KMS-11 (cell line): ENCODE measurements around the gene ARHGAP4.

Experiments used
- H2AFZ ChIP-seq: fragments of 200-600 bp; sonication (generic); 2 replicates; pipeline ENCODE4 v1.6.1; 2016; ENCODE audit warnings: antibody characterized with exemption, mixed run types, low read depth
- H3K27ac ChIP-seq: fragments of 200-600 bp; sonication (generic); 2 replicates; pipeline ENCODE4 v1.6.1; 2016; ENCODE audit warnings: mild to moderate bottlenecking, mixed run types
- H3K27me3 ChIP-seq: fragments of 200-600 bp; sonication (generic); 2 replicates; pipeline ENCODE4 v1.6.1; 2017; ENCODE audit warnings: mild to moderate bottlenecking, low read depth, mixed run types, moderate library complexity; ENCODE audit not compliant: insufficient read depth
- H3K36me3 ChIP-seq: fragments of 200-600 bp; sonication (generic); 2 replicates; pipeline ENCODE4 v1.6.1; 2017; ENCODE audit warnings: mild to moderate bottlenecking, mixed run types; ENCODE audit not compliant: insufficient read depth
- H3K4me1 ChIP-seq: fragments of 200-600 bp; sonication (generic); 2 replicates; pipeline ENCODE4 v1.6.1; 2016; ENCODE audit warnings: mild to moderate bottlenecking, low read depth, mixed run types; ENCODE audit not compliant: poor library complexity, severe bottlenecking
- H3K4me2 ChIP-seq: fragments of 200-600 bp; sonication (generic); 2 replicates; pipeline ENCODE4 v1.7.0; 2016; ENCODE audit warnings: mild to moderate bottlenecking, mixed run types
- H3K4me3 ChIP-seq: fragments of 200-600 bp; sonication (generic); IDR thresholded peaks from 2 replicates; pipeline ENCODE4 v1.6.1; 2017; ENCODE audit warnings: low read depth, low read length, mixed read lengths; ENCODE audit not compliant: insufficient read depth
- H3K79me2 ChIP-seq: fragments of 200-600 bp; sonication (generic); 2 replicates; pipeline ENCODE4 v1.6.1; 2016; ENCODE audit warnings: low read depth, mixed run types; ENCODE audit not compliant: insufficient read depth
- H3K9ac ChIP-seq: fragments of 200-600 bp; sonication (generic); 2 replicates; pipeline ENCODE4 v1.6.1; 2016; ENCODE audit warnings: mild to moderate bottlenecking, mixed run types
- H4K20me1 ChIP-seq: fragments of 200-600 bp; sonication (generic); 2 replicates; pipeline ENCODE4 v1.6.1; 2016; ENCODE audit warnings: mild to moderate bottlenecking, mixed run types; ENCODE audit not compliant: insufficient read depth
- CTCF ChIP-seq: fragments of 200-600 bp; sonication (generic); conservative IDR thresholded peaks from 2 replicates; pipeline ENCODE4 v1.6.1; 2017; ENCODE audit warnings: low read depth, mild to moderate bottlenecking, antibody characterized with exemption, low read length, moderate library complexity, mixed read lengths

Gene ARHGAP4

DNA sequence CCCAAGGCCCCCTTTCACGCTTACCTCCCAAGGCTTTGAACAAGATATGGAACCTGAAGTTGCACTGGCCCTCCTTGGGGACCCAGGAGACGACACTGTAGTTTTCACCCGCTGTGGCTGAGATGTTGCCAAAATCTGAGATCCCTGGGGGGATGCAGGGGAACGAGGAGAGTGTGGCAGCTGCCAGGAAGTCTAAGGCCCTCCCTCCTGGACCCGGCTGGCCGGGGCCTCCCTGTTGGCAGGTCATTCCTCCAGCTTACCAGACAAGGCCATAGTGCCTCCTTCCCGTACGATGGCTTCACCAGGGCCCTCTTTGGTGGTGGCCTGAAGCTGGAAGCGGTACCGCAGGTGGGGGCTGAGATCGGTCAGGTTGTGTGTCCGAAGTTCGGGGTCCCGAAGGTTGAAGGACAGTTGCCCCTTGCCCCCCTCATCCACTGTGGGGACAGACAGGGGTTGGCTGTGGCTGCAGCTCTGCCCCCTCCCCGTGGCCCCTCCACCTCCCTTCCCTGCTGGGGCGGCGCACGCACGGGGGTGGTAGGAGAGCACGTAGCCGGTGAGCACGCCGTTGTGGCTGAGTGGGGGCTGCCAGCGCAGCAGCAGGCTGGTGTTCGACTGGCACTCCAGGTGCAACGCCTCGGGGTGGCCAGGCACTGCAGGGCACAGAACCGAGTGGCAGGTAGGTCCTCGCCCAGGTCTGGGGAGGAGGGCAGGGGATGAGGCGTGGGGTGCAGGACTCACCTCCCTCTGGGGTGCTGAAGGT, 61.3 kb downstream of the ARHGAP4 start:
- H2AFZ ChIP-seq: no peak overlapping the region
- H3K9ac ChIP-seq: no peak overlapping the region
- no peak for TF ChIP-seq CTCF
- no peak overlapping the region for H3K27ac ChIP-seq
- H3K4me2 ChIP-seq: no peak overlapping the region
- no peaks in the 10 kb centered on the region for H3K79me2 ChIP-seq
- peaks cover 84% of the 10 kb centered on the region; the same call in 1 of the 2 replicates for H3K27me3 ChIP-seq
- no peaks in the 10 kb centered on the region for H3K36me3 ChIP-seq
- no peaks in the 10 kb centered on the region for H4K20me1 ChIP-seq
- no peak overlapping the region for H3K4me3 ChIP-seq
- H3K4me1 ChIP-seq: no peaks in the 10 kb centered on the region

DNA sequence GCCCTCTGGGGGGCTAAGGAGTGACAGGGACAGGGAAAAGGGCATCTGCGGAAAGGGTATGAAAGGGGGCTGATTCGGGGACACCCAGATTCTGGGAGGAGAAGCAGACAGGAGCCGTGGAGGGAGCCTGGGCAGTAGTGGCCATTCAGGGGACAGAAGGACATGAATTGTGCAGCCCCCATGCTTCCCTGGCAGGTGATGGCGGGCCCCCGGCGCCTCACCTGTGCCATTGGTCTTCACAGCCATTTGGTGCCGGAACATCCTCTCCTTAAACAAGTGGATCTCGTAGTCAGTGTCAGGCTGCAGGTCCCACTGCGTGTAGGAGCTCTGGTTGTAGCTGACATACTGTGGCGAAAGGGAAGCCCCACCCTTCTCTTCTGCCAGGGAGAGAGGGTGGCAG, 62.0 kb downstream of the ARHGAP4 start:
- H3K4me1 ChIP-seq: no peaks in the 10 kb centered on the region
- no peaks in the 10 kb centered on the region for H3K79me2 ChIP-seq
- H3K27ac ChIP-seq: no peak overlapping the region
- no peak overlapping the region for H2AFZ ChIP-seq
- no peaks in the 10 kb centered on the region for H3K36me3 ChIP-seq
- no peak overlapping the region for H3K4me2 ChIP-seq
- no peaks in the 10 kb centered on the region for H4K20me1 ChIP-seq
- peaks cover 81% of the 10 kb centered on the region; the same call in 1 of the 2 replicates for H3K27me3 ChIP-seq
- no peak overlapping the region for H3K9ac ChIP-seq
- no peak for TF ChIP-seq CTCF
- H3K4me3 ChIP-seq: no peak overlapping the region

DNA sequence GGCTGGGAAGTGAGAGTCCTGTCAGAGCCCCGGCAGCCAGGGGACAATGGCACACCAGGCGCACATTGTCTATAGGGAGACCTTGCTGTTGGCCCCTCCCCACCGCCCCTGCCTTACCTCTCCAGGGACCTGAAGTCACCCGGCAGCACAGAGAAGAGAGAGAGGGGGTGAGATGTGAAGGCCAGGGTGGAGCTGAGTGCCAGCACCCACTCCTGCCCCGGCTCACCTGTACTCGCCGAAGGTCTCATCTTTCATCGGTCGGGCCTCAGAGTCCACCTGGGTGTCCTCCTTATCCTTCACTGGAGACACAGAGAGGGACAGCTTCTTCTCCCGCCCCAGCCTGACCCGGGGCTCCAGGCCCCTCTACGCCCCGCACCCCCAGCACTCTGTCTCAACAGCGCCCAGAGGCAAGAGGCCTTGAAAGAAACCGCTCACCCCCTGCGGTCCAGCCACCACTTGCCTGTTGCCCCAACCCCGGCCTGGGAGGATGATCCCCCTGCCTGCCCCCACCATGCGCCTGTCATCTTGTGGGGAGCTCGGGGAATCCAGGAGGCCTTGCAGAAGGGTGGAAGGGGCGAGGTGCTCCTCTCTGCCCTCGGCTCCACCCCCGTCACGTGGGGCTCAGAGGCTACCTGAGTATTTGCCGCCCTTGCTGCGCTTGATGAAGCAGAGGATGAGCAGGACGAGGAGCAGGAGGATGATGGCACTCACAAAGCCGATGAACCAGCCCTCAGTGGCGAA, 62.6 kb downstream of the ARHGAP4 start:
- Histone ChIP-seq H2AFZ (no peak overlapping the region), H3K4me2 (no peak overlapping the region), H3K27ac (no peak overlapping the region), H3K27me3 (peaks cover 76% of the 10 kb centered on the region; the same call in 1 of the 2 replicates), H3K79me2 (no peaks in the 10 kb centered on the region), H3K36me3 (no peaks in the 10 kb centered on the region), H3K4me3 (no peak overlapping the region), H3K9ac (no peak overlapping the region), H3K4me1 (no peaks in the 10 kb centered on the region), H4K20me1 (no peaks in the 10 kb centered on the region)
- no peak for TF ChIP-seq CTCF

DNA sequence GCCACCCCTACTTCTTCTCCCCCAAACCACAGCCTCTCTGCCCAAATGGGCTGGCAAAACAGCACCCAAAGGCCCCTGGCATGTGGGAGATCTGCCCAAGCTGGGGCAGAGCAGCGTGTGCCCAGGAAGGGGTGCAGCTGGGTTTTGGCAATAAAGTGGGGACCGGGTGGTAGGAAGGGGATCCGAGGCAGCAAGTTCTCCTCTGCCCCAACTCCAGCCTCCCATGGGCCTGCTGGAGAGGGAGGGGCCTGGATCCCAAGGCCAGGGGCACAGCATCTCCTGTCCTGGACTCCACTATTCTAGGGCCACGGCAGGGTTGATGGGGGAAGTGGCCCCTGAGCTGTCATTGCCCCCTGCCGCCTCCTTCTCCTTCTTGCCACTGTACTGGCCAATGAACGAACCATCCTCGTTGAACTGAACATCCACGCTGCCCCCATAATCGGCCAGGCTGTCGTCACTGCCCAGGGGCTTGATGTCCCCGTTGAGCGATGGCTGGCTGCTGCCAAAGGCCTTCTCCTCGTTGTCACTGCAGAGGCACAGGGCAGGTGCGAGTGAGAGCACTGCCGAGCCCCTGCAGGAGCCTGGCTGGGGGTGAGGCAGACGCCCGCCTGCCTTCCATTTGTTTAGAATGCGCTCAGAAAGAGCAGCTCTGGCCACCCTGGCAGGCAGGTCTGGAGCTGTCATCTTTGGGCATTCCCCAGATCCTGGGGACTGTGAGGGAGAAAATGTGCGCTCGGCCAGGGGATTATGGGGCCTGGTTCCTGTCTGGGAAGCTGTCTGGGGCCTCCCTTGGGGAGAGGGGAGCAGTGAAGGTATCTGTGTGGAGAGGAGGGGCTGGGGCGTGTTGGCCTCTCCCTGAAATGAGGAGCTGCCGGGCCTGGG, 63.5 kb downstream of the ARHGAP4 start:
- H3K79me2 ChIP-seq: no peaks in the 10 kb centered on the region
- no peak overlapping the region for H3K4me3 ChIP-seq
- H3K36me3 ChIP-seq: no peaks in the 10 kb centered on the region

More for the DNA sequence above, 63.5 kb downstream of the ARHGAP4 start:
- no peak overlapping the region for H3K4me2 ChIP-seq
- H3K4me1 ChIP-seq: no peaks in the 10 kb centered on the region
- H4K20me1 ChIP-seq: no peaks in the 10 kb centered on the region
- H3K27ac ChIP-seq: no peak overlapping the region
- H3K9ac ChIP-seq: no peak overlapping the region
- no peak for TF ChIP-seq CTCF
- peaks cover 77% of the 10 kb centered on the region; the same call in 1 of the 2 replicates for H3K27me3 ChIP-seq
- H2AFZ ChIP-seq: no peak overlapping the region
